Kidney epithelial cell (primary cell): Measurements from ENCODE around the gene CDC27. TPM values are rescaled to one million over a fixed set of nuclear protein-coding genes. Genes with fewer than 3 reads are reported as not detected.
A peak's percentile ranks its signal among the peaks of the same experiment; 100 is the strongest.

Experiments used
- DNase-seq: peaks from one replicate; pipeline ENCODE4 v3.0.0-alpha.2; 2010; ENCODE audit warnings: low read depth
- H3K27me3 ChIP-seq: 2 replicates; pipeline ENCODE4 v1.6.0; 2011; ENCODE audit warnings: low read length; ENCODE audit not compliant: control insufficient read depth, insufficient read depth
- H3K36me3 ChIP-seq: 2 replicates; pipeline ENCODE4 v1.5.1; 2011; ENCODE audit warnings: low read length; ENCODE audit not compliant: control insufficient read depth, insufficient read depth
- H3K4me3 ChIP-seq: 2 replicates; pipeline ENCODE4 v1.5.1; 2011; ENCODE audit warnings: low read depth, mild to moderate bottlenecking, control low read depth, low read length
- CTCF ChIP-seq: IDR thresholded peaks from 2 replicates; pipeline ENCODE4 v1.5.1; 2011; ENCODE audit warnings: mild to moderate bottlenecking, moderate library complexity, low read length, control low read depth, inconsistent platforms; ENCODE audit not compliant: insufficient read depth, poor library complexity, severe bottlenecking
- total RNA-seq: library from RNA; depleted of rRNA; stranded (reverse); fragments of >200 nt; gene quantifications from 2 replicates; pipeline ENCODE4 v1.2.3, GENCODE V29; 2015

The CDC27 gene
- total RNA-seq, 1 donor from 2014 or later: 62.7 TPM

GRCh38 chr17:47201166-47201565, 12.1 kb upstream of the CDC27 start:
- H3K36me3 ChIP-seq: no peaks in the 10 kb centered on the region
- no peak overlapping the region for H3K4me3 ChIP-seq
- DNase-seq: peak; percentile 69
- H3K27me3 ChIP-seq: no peaks in the 10 kb centered on the region
- no peak for TF ChIP-seq CTCF

GRCh38 chr17:47200325-47200664, 11.2 kb upstream of the CDC27 start:
- no peak for DNase-seq
- no peak for TF ChIP-seq CTCF
- H3K27me3 ChIP-seq: no peaks in the 10 kb centered on the region
- no peak overlapping the region for H3K4me3 ChIP-seq
- H3K36me3 ChIP-seq: no peaks in the 10 kb centered on the region

GRCh38 chr17:47199627-47200324, 10.7 kb upstream of the CDC27 start:
- H3K36me3 ChIP-seq: no peaks in the 10 kb centered on the region
- no peak for TF ChIP-seq CTCF
- DNase-seq: no peak
- no peak overlapping the region for H3K4me3 ChIP-seq
- H3K27me3 ChIP-seq: no peaks in the 10 kb centered on the region

- Histone ChIP-seq H3K36me3 (no peaks in the 10 kb centered on the region), H3K27me3 (no peaks in the 10 kb centered on the region), H3K4me3 (no peak overlapping the region)
- DNase-seq: no peak
- no peak for TF ChIP-seq CTCF
Observed at GRCh38 chr17:47197821-47198220, 8.7 kb upstream of the CDC27 start.

- DNase-seq: no peak
- no peak for TF ChIP-seq CTCF
- no peak overlapping the region for H3K4me3 ChIP-seq
- no peaks in the 10 kb centered on the region for H3K36me3 ChIP-seq
- no peaks in the 10 kb centered on the region for H3K27me3 ChIP-seq
Observed at GRCh38 chr17:47193931-47194511, 4.9 kb upstream of the CDC27 start.

GRCh38 chr17:47192554-47192953, 3.5 kb upstream of the CDC27 start:
- Histone ChIP-seq H3K4me3 (no peak overlapping the region), H3K27me3 (no peaks in the 10 kb centered on the region), H3K36me3 (no peaks in the 10 kb centered on the region)
- DNase-seq: no peak
- no peak for TF ChIP-seq CTCF
